Breast epithelium (tissue), 3 donors: ENCODE measurements around the gene GPATCH3.
A peak's percentile ranks its signal among the peaks of the same experiment; 100 is the strongest.

Source experiments
- POLR2A ChIP-seq: fragments of 450-650 bp; IDR thresholded peaks from one replicate; pipeline ENCODE4 v1.6.1; 2016; ENCODE audit warnings: antibody characterized with exemption, mild to moderate bottlenecking, moderate library complexity
- POLR2AphosphoS5 ChIP-seq, 3 donors: sonication (generic); formaldehyde crosslinking; IDR thresholded peaks; one replicate each; pipeline ENCODE4 v1.6.1; 2017; ENCODE audit warnings: antibody characterized with exemption in 3 of 3
- TF ChIP-seq, protein P1 (sequence below), 3 donors: fragments of 450-650 bp; IDR thresholded peaks; one replicate each; pipeline ENCODE4 v1.5.1; 2016 to 2017; ENCODE audit warnings: antibody characterized with exemption in 3 of 3, mild to moderate bottlenecking in 3 of 3, moderate library complexity in 3 of 3

DNA sequence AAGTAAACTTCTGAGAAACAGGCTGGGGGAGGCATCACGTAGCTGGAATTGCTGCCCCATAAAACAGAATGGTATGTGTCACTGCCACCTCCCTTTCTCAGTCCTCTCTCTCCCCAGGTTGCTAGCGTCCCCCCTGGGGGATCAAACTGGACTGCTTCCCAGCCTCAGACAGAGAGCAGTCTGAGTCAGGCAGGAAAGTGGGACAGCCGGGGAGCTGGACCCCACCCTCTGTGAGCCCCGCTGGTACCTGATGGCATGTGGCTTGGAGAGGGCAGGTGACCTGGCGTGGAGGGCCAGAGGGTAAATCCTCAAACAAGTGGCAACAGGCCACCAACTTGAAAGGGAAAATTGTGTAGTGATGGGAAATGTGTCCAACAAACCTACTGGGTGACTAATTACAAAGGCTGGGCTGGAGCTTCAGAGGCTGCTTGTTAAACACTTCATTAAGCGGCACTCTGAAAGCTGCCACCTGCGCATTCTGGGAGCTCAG lies 38.3 kb downstream of the GPATCH3 start:
- TF ChIP-seq POLR2AphosphoS5 (IDR thresholded peaks at IDR 0.05) (peak in 1 of 3 donors; percentile 16), POLR2A (no peak)
- TF ChIP-seq, protein P1, sequence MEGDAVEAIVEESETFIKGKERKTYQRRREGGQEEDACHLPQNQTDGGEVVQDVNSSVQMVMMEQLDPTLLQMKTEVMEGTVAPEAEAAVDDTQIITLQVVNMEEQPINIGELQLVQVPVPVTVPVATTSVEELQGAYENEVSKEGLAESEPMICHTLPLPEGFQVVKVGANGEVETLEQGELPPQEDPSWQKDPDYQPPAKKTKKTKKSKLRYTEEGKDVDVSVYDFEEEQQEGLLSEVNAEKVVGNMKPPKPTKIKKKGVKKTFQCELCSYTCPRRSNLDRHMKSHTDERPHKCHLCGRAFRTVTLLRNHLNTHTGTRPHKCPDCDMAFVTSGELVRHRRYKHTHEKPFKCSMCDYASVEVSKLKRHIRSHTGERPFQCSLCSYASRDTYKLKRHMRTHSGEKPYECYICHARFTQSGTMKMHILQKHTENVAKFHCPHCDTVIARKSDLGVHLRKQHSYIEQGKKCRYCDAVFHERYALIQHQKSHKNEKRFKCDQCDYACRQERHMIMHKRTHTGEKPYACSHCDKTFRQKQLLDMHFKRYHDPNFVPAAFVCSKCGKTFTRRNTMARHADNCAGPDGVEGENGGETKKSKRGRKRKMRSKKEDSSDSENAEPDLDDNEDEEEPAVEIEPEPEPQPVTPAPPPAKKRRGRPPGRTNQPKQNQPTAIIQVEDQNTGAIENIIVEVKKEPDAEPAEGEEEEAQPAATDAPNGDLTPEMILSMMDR (IDR thresholded peaks at IDR 0.05) = no peak
